ENCODE measurements around the gene SMYD4.
"Not testable (repeated sequence)": the region's sequence is repeated elsewhere in the genome, so short reads cannot be mapped to it uniquely, and the experiment has no call there.

Gene SMYD4

DNA sequence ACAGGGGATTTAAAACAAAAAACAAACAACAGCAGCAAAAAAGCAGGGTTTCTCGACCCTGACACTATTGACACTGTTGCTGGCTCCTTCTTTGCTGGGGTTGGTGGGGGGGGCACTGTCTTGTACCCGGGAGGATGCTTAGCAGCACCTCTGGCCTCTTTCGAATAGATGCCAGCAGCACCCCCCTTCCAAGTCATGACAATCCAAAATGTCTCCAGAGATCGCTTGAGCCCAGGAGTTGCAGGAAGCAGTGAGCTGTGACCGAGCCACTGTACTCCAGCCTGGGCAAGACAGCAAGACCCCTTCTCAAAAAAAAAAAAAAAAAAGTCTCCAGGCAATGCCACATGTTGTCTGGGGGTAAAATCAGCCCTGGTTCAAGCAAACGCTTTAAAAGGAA, 47.5 kb downstream of the SMYD4 start:
- DNase-seq (no peak), ATAC-seq (no peak)

DNA sequence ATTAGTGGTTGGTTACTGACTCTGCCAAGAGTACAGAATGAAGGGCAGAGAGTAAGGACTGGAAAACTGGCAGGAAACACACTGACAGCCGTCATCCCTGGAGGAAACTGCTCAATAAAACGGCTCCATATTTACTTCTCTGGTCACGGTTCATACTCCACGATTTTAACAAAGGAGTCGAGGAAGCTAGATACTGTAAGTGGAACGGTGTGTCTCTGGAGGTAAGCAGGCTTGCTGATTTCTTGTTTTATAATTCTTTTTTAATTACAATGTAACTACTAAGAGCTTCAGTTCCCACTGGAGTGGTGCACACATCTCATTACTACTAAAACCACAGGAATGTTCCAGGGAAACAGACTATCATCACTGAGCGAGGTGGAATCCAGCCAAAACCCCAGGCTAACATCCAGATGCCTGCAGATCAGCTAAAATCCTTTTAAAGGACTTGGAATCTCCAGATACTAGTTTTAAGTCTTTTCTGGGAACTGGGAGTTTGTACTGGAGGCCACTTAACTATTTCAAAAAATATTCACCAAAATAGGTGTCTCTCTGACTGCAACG, 50.1 kb downstream of the SMYD4 start:
- ATAC-seq: no peak
- no peak for DNase-seq

DNA sequence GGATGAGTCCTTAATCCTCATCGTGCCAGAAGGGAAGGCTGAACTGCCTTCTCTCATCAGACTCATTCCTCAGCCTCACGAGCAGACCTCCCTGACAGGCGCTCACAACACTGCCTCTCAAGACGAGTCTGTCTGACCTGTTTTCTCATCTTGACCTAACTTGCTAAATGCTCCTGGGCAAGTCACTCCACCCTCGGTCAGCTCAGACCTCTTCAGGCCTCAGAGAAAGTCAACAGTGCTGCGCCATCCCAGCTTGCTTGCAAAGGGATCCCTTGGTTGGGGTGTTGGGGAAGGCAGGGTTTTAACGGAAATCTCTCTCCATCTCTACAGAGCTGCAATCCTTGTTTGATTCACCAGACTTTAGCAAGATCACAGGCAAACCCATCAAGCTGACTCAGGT, 52.8 kb downstream of the SMYD4 start:
- DNase-seq: no peak
- no peak for ATAC-seq

DNA sequence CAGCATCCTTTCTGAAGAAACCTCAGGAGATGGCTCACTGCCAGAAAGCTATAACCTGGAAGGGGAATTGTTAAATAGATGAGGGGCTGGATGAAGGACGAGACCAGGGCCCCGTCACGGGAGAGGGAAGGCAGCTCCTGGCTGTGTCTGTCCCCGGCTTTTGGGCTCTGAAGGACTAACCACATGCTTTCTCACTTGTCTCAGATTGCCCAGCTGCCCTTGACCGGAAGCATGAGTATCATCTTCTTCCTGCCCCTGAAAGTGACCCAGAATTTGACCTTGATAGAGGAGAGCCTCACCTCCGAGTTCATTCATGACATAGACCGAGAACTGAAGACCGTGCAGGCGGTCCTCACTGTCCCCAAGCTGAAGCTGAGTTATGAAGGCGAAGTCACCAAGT, 53.4 kb downstream of the SMYD4 start:
- DNase-seq (no peak), ATAC-seq (no peak)

DNA sequence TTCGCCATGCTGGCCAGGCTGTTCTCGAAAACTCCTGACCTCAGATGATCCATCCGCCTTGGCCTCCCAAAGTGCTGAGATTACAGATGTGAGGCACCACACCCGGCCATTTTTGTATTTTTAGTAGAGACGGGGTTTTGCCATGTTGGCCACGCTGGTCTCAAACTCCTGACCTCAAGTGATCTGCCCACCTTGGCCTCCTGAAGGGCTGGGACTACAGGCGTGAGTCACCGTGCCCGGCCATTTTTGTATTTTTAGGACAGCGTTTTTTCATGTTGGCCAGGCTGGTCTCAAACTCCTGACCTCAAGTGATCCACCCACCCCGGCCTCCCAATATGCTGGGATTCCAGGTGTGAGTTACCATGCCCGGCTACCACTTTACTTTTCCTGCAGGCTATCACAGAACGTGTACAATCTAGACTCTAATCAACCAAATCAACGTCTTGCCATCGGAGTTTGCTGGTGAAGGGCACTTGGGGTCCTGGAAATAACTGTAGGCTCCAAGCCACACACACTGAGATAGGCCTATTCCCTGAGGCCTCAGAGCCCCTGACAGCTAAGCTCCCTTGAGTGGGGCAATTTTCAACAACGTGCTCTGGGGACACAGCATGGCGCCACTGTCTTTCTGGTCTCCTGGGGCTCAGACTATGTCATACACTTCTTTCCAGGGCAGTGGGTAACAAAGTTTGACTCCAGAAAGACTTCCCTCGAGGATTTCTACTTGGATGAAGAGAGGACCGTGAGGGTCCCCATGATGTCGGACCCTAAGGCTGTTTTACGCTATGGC, 55.1 kb downstream of the SMYD4 start:
- no peak for ATAC-seq
- no peak for DNase-seq

DNA sequence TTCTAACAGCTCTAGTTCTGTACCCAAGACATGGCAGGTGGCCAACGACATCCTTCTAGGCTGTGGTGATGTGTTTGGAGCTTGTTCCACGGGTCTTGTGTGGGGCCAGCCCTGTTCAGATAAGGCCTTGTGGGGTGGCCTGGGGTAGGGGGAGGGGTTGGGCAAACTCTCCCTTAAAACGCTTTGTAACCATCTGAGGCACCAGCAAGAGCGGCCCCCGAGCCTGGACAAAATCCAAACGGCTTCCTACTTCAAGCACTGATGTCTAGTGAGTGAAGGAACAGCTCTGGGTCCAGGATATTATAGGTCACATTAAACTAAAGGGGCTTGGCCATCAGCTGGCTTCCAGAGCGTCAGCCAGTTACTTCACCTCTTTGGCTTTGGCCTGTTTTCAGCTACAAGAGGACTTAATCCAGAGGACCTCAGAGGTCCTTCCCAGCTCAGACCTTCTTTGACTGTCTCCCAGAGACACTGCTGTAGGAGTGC, 56.0 kb downstream of the SMYD4 start:
- DNase-seq: no peak
- no peak for ATAC-seq

DNA sequence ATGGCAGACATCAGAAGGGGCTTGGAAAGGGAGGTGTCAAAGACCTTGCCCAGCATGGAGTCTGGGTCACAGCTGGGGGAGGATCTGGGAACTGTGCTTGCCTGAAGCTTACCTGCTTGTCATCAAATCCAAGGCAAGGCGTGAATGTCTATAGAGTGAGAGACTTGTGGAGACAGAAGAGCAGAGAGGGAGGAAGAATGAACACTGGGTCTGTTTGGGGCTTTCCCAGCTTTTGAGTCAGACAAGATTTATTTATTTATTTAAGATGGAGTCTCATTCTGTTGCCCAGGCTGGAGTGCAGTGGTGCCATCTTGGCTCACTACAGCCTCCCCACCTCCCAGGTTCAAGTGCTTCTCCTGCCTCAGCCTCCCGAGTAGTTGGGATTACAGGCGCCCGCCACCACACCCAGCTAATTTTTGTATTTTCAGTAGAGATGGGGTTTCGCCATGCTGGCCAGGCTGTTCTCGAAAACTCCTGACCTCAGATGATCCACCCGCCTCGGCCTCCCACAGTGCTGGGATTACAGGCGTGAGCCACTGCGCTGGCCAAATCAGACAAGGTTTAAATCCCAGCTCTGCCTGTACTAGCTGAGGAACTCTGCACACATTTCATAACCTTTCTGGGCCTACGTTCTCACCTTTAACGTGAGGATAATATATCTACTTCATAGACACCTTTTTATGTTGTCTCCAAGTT, 56.6 kb downstream of the SMYD4 start:
- peak; percentile 7 for ATAC-seq
- not testable (repeated sequence) for DNase-seq

DNA sequence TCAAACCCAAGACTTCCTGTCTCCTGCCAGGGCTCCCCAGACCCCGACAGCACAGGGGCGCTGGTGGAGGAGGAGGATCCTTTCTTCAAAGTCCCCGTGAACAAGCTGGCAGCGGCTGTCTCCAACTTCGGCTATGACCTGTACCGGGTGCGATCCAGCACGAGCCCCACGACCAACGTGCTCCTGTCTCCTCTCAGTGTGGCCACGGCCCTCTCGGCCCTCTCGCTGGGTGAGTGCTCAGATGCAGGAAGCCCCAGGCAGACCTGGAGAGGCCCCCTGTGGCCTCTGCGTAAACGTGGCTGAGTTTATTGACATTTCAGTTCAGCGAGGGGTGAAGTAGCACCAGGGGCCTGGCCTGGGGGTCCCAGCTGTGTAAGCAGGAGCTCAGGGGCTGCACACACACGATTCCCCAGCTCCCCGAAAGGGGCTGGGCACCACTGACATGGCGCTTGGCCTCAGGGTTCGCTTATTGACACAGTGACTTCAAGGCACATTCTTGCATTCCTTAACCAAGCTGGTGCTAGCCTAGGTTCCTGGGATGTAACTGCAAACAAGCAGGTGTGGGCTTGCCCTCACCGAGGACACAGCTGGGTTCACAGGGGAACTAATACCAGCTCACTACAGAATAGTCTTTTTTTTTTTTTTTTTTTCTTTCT, 59.8 kb downstream of the SMYD4 start:
- peak; percentile 45 for ATAC-seq
- peak; percentile 16 for DNase-seq

DNA sequence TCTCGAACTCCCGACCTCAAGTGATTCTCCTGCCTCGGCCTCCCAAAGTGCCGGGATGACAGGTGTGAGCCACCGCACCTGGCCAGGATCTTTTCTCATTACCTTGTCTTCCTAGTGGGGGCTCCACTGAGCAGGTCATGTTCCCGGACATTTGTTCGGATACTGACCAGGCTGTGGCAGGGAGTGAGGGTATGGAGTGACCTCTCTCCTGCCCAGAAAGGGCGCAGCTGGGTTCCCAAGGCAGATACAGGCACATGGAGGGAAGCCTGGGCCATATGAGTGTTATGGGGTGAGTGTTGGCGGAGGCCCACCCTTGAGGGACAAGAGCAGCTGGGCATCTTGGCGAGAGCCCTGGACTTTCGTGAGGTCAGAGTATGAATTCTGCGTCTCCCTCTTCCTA, 62.3 kb downstream of the SMYD4 start:
- ATAC-seq (no peak), DNase-seq (no peak)

DNA sequence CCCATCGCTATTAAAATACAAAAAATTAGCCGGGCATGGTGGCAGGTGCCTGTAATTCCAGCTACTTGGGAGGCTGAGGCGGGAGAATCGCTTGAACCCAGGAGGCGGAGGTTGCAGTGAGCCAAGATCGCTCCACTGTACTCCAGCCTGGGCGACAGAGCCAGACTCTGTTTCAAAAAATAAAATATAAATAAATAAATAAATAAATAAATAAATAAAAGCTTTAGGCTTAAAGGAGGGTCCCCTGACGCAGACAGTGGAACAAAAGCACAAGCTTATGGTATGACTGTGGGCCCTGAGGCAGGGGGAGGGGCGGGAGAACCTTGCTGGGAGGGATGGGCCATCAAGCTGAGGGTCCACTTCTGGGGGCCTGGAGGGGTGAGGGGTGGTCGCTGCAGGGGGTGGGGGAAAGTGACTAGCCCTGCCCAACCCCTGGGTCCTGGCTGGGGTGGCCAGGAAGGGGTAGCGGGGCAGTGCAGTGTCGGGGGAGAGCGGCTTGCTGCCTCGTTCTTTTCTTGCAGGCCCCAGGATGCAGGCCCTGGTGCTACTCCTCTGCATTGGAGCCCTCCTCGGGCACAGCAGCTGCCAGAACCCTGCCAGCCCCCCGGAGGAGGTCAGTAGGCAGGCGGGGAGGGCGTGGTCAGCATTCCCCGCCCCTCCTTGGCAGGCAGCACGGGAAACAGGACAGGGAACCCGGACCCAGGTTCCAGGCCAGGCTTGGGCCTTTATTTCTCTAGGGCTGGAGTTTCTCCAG, 63.1 kb downstream of the SMYD4 start:
- ATAC-seq (no peak), DNase-seq (no peak)

DNA sequence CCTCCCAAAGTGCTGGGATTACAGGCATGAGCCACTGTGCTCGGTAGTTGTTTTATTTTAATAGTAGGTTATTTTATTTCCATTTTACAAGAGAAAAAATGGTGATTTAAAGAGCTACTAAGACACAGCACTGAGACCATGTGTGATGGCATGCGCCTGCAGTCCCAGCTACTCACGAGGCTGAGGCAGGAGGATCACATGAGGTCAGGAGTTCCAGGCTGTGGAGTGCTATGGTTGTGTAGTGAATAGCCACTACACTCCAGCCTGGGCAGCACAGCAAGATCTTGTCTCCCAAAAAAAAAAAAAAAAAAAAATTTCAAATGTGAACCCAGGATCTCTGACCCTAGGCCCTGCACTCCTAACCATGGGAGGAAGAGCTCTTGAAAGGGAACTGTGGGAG, 64.1 kb downstream of the SMYD4 start:
- no peak for ATAC-seq
- no peak for DNase-seq

DNA sequence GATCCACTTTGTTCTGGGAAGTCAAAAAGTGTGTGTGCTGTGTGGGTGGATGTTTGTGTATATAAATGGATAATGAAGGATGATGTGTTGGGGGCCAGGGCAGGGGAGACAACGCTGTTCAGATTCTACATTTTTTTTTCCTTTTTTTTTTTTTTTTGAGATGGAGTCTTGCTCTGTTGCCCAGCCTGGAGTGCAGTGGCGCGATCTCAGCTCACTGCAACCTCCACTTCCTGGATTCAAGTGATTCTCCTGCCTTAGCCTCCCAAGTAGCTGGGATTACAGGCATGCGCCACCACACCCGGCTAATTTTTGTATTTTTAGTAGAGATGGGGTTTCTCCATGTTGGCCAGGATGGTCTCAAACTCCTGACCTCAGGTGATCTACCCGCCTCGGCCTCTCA, 65.0 kb downstream of the SMYD4 start:
- ATAC-seq, DNase-seq: not testable (repeated sequence)

DNA sequence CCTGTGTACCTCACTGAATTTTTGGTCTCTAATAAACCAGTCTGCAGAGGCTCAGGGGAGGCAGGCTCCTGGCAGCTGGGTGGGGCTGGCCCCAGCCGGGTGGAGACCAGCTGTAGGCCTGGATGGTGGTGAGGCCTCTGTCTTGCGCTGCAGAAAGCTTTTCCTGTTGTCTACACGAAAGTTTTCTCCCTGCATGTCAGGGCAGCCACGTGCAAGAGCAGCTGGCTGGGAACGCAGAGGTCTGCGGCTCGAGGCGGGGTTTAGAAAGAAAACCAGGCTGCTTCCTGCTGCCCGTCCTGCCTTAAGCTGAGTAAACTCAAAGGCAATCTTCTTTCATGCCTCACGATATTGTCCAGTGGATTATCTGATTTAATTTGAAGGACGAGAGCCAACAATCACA, 65.4 kb downstream of the SMYD4 start:
- ATAC-seq (peak; percentile 58), DNase-seq (peak; percentile 55)

DNA sequence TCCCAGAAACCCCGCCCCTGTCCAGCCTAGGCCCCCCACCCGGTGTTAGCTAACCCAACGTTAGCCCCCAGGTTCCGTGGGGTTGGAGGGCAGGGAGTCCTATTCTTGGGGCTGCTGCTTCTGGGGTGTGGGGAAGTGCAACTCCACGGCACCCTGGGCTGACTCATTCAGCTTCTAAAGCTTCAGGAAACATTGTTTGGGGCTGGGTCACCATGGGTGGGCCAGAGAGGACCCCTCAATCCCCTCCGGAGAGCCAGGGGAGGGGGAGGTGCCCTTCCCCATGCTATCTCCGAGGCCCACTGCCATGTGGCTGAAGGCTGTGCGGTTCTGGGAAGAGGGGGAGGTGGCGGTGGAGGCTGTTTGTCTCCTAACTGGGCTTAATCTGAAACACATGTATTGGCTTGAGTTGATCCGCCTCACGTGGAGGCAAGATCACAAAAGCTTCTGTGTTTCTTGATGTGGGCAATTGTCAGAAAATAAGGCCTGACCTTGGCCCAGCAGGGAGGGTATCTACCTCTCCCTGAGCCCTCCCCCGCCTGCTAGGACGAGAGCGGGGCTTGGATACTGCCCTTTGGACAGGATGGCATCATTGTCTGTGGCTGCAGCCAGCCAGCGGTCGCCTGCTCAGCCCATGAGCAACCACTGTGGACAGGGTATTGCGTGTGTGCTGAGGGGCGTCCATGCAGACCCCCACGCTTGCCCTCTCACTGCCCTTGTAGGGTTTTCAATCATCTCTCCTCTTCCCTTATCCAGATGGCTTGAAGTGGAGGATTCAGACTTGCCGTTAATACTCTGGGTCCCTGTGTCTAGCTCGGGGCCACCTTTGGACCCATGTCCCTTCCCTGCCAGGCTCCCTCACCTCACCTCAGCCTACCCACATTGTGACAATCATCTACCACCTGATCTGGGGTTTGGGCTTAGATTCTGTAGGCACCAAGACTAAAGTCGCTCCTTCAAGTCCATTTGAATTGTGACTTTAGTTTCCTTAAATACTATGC, 66.5 kb downstream of the SMYD4 start:
- ATAC-seq: no peak
- peak; percentile 16 for DNase-seq

DNA sequence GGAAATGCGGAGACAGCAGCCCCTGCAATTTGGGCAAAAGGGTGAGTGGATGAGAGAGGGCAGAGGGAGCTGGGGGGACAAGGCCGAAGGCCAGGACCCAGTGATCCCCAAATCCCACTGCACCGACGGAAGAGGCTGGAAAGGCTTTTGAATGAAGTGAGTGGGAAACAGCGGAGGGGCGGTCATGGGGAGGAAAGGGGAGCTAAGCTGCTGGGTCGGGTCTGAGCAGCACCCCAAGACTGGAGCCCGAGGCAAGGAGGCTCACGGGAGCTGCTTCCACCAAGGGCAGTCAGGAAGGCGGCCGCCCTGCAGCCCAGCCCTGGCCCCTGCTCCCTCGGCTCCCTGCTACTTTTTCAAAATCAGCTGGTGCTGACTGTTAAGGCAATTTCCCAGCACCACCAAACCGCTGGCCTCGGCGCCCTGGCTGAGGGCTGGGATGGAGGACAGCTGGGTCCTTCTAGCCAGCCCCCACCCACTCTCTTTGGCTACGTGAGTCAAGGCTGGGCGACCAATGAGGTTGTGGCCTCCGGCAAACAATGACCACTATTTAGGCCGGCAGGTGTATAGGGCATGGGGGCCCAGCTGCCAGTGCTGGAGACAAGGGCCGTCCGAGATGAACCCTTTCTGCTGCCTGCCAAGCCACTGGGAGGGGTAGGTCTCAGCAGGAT, 67.3 kb downstream of the SMYD4 start:
- ATAC-seq (no peak), DNase-seq (no peak)

DNA sequence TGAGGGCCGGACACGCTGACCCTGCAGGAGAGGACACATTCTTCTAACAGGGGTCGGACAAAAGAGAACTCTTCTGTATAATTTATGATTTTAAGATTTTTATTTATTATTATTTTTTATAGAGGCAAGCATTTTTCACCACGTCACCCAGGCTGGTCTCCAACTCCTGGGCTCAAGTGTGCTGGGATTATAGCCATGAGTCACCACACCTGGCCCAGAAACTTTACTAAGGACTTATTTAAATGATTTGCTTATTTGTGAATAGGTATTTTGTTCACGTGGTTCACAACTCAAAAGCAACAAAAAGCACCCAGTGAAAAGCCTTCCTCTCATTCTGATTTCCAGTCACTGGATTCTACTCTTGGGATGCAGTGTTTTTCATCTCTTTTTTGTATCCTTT, 70.2 kb downstream of the SMYD4 start:
- DNase-seq (no peak), ATAC-seq (no peak)

DNA sequence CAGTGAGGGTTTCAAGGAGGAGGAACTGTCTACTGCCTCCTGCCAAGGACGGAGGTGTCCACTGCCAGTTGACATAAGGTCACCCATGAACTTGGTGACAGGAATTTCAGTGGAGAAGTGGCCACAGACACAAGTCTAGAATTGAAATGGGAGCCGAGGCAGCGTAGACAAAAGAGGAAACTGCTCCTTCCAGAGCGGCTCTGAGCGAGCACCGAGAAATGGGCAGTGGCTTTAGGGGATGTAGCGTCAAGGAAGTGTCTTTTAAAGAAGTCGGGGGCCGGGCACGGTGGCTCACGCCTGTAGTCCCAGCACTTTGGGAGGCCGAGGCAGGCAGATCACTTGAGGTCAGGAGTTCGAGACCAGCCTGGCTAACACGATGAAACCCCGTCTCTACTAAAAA, 70.9 kb downstream of the SMYD4 start:
- DNase-seq (no peak), ATAC-seq (no peak)

DNA sequence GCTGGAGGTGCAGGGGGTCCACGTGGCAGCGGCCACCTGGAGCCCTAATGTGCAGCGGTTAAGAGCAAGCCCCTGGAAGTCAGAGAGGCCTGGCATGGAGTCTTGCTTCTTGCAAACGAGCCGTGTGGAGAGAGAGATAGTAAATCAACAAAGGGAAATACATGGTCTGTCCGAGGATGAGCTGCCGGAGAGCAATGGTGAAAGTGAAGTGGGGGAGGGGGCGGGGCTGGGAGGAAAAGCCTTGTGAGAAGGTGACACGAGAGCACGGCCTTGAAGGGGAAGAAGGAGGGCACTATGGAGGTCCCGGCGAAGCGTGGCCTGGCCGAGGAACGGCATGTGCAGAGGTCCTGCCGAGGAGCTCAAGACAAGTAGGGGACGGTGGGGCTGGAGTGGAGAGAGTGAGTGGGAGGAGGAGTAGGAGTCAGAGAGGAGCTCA, 73.9 kb downstream of the SMYD4 start:
- no peak for DNase-seq
- ATAC-seq: no peak

DNA sequence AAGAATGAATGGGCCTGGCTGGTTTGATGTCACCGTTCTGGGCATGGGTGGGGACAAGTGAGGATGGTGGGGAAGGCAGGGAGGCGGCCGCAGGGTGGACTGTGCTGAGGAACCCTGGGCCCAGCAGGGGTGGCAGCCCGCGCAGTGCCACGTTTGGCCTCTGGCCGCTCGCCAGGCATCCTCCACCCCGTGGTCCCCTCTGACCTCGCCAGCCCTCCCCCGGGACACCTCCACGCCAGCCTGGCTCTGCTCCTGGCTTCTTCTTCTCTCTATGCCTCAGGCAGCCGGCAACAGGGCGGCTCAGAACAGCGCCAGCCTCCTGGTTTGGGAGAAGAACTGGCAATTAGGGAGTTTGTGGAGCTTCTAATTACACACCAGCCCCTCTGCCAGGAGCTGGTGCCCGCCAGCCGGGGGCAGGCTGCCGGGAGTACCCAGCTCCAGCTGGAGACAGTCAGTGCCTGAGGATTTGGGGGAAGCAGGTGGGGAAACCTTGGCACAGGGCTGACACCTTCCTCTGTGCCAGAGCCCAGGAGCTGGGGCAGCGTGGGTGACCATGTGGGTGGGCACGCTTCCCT, 74.4 kb downstream of the SMYD4 start:
- no peak for DNase-seq
- no peak for ATAC-seq
